Subcutaneous abdominal adipose tissue (tissue), 5 donors: ENCODE results near the gene TLCD2.
"Not testable (repeated sequence)": the region's sequence is repeated elsewhere in the genome, so short reads cannot be mapped to it uniquely, and the experiment has no call there.

Source experiments
- H3K27ac ChIP-seq: one replicate; pipeline ENCODE4 v1.7.0; 2013; ENCODE audit warnings: low read depth, mild to moderate bottlenecking, inconsistent platforms, low read length, moderate library complexity
- H3K27me3 ChIP-seq, 5 donors: one replicate each; pipeline ENCODE4 v1.7.0; 2013; ENCODE audit warnings: low read length in 5 of 5, inconsistent platforms in 1 of 5; ENCODE audit not compliant: control insufficient read depth in 5 of 5, insufficient read depth in 4 of 5
- H3K36me3 ChIP-seq, 5 donors: one replicate each; pipeline ENCODE4 v1.7.0; 2013; ENCODE audit warnings: low read length in 5 of 5; ENCODE audit not compliant: control insufficient read depth in 5 of 5, insufficient read depth in 5 of 5
- H3K4me1 ChIP-seq, 5 donors: one replicate each; pipeline ENCODE4 v1.7.0; 2013; ENCODE audit warnings: low read length in 5 of 5, mild to moderate bottlenecking in 3 of 5, moderate library complexity in 1 of 5; ENCODE audit not compliant: control insufficient read depth in 5 of 5, insufficient read depth in 5 of 5
- H3K4me3 ChIP-seq, 5 donors: one replicate each; pipeline ENCODE4 v1.7.0; 2013; ENCODE audit warnings: low read length in 5 of 5, low read depth in 1 of 5
- H3K9ac ChIP-seq, 5 donors: one replicate each; pipeline ENCODE4 v1.7.0; 2013; ENCODE audit warnings: low read length in 5 of 5, mild to moderate bottlenecking in 4 of 5, moderate library complexity in 3 of 5
- H3K9me3 ChIP-seq, 5 donors: one replicate each; pipeline ENCODE4 v1.7.0; 2013; ENCODE audit warnings: low read length in 5 of 5; ENCODE audit not compliant: control insufficient read depth in 5 of 5
- donor health status: healthy.
- donor health status: healthy.
- donor health status: healthy.
- donor health status: healthy.
- donor health status: healthy.

The TLCD2 gene

GRCh38 chr17:1661045-1661444 is 49.1 kb downstream of the TLCD2 start:
- Histone ChIP-seq H3K9me3 (no peaks in the 10 kb centered on the region), H3K4me3 (no peak overlapping the region), H3K36me3 (peaks cover 22 to 82% (median 70%) of the 10 kb centered on the region in 5 donors), H3K9ac (no peak overlapping the region), H3K4me1 (peaks cover 0 to 6% (median under 1%) of the 10 kb centered on the region in 5 donors), H3K27ac (no peak overlapping the region), H3K27me3 (no peaks in the 10 kb centered on the region)

- no peak overlapping the region for H3K4me3 ChIP-seq
- H3K4me1 ChIP-seq, result peaks cover 0 to 5% (median 0%) of the 10 kb centered on the region in 5 donors
- peaks cover 27 to 93% (median 85%) of the 10 kb centered on the region in 5 donors for H3K36me3 ChIP-seq
- H3K9ac ChIP-seq, result no peak overlapping the region
- H3K27me3 ChIP-seq, result no peaks in the 10 kb centered on the region
- H3K9me3 ChIP-seq, result no peaks in the 10 kb centered on the region
- no peak overlapping the region for H3K27ac ChIP-seq
Observed at GRCh38 chr17:1658100-1658499, 52.1 kb downstream of the TLCD2 start.

- no peaks in the 10 kb centered on the region for H3K27me3 ChIP-seq
- no peaks in the 10 kb centered on the region for H3K9me3 ChIP-seq
- no peak overlapping the region for H3K4me3 ChIP-seq
- H3K9ac ChIP-seq, result no peak overlapping the region
- H3K4me1 ChIP-seq, result peaks cover 8 to 20% (median 13%) of the 10 kb centered on the region in 5 donors
- peaks cover 24 to 81% (median 74%) of the 10 kb centered on the region in 5 donors for H3K36me3 ChIP-seq
- no peak overlapping the region for H3K27ac ChIP-seq
Observed at GRCh38 chr17:1653735-1654134, 56.4 kb downstream of the TLCD2 start.

GRCh38 chr17:1652794-1653193 is 57.4 kb downstream of the TLCD2 start:
- H3K27ac ChIP-seq, H3K9me3 ChIP-seq, H3K27me3 ChIP-seq, H3K9ac ChIP-seq, H3K4me3 ChIP-seq: not testable (repeated sequence)
- peaks cover 11 to 29% (median 22%) of the 10 kb centered on the region in 5 donors for H3K4me1 ChIP-seq
- peaks cover 19 to 72% (median 66%) of the 10 kb centered on the region in 5 donors for H3K36me3 ChIP-seq
